M059J (cell line): ENCODE results near the gene CCDC54. TPM values are rescaled to one million over a fixed set of nuclear protein-coding genes. Genes with fewer than 3 reads are reported as not detected.

ENCODE experiments used
- DNase-seq: peaks from one replicate; pipeline ENCODE4 v3.0.0-alpha.2; 2012; ENCODE audit warnings: low read depth
- total RNA-seq: library from RNA; depleted of rRNA; stranded (reverse); fragments of >200 nt; shearing (Covaris generic); gene quantifications from 2 replicates; pipeline ENCODE4 v1.2.3, GENCODE V29; 2014

CCDC54 gene
- total RNA-seq, 1 experiment from 2014 or later: not detected

DNA sequence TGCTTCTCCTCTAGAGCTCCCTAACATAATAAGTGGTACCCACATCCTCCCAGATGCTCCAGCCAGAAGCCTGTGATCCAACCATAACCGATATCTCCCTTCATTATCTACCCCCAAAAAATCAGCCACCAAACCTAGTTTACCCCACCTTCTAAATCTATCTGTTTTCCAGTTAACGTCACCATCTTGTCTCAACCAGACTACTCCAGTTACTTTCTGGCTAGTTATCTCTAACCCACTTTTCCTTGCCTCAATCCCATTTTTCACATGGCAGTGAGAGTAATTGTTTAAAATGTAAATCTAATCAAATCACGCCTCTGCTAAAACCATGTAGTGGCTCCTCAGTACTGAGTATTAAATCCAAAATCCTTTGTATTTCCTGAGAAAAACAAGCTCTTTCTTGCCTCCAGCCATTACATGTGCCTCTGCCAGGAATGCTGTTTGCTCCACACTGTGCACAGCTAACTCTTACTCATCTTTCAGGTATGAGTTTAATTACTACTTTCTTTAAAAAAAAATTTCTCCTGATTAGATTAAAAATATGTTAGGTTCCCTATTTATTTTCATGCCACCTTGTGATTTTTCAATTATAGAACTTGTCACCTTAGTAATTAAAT lies 15.4 kb downstream of the CCDC54 start:
- DNase-seq: peak; percentile 90

DNA sequence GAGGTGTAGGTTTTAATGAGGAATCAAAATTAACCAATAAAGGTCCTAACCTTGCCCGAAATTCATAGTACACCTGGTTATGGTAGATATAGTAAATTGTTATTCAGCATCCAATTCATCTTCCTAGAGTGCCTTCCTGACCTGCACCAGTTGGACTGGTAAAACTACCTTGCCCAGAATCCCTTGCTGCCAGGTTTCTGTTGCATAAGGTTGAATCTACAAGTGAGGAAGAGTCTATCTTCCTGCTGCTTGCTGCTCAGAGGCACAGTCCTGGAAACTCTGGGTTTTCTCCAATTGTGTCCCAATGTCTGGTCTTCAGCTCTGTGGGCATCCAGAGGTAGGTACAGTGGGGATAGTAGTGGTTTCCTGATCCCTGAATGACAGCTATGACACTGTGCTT lies 17.3 kb downstream of the CCDC54 start:
- DNase-seq: peak; percentile 26

DNA sequence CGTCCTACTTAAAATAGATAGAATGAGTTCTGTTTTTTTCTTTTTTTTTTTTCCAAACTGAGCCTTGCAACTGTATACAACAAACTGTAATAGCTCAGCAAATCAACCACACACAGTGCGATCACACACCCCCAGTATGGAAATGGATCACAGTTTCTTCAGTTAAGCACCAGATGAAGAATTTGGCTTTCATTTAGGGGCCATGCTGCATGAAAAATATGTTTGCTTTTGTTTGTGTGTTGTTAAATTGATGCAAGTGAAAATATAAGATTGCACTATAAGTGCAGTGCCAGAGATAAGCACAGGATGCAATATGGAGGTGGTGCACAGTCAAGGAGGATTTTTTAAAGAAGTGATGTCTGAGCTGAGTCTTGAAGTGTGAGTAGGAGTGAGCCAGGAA lies 17.8 kb downstream of the CCDC54 start:
- no peak for DNase-seq

DNA sequence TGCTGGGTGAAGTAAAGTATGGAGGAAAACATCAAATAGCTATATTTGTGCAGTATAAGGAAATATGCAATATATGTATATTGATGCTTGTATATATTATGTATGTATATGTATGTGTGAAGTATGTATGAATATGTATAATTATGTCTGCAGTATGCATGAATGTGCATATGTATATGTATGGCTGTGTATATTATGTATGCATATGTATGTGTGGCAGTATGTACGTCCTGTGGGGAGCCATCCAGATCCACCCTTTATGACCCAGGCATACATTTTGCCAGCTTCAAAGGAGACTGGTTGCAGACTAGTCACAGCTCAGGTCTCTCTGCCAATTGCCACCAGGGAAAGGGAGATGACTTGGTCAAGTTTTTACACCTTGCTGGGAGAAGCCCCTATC lies 24.1 kb downstream of the CCDC54 start:
- no peak for DNase-seq

DNA sequence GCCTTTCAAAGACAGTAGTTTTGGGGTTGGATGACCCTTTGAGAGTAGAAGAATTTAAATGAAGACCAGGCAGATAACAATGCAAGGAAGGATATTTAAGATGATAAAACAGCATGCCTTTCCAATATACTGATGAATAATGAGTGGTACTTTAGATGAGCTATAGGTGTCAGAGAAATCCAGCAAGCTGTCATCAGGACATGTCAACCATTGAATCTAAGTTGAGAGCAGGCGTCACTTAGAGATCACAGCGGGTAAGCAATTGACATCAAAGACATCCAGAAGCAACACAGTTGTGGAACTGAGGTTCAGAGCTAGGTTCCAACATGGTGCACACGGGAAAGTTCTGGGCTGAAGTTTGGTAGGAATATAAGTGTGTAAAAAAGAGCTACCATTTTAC lies 25.0 kb downstream of the CCDC54 start:
- DNase-seq: no peak

DNA sequence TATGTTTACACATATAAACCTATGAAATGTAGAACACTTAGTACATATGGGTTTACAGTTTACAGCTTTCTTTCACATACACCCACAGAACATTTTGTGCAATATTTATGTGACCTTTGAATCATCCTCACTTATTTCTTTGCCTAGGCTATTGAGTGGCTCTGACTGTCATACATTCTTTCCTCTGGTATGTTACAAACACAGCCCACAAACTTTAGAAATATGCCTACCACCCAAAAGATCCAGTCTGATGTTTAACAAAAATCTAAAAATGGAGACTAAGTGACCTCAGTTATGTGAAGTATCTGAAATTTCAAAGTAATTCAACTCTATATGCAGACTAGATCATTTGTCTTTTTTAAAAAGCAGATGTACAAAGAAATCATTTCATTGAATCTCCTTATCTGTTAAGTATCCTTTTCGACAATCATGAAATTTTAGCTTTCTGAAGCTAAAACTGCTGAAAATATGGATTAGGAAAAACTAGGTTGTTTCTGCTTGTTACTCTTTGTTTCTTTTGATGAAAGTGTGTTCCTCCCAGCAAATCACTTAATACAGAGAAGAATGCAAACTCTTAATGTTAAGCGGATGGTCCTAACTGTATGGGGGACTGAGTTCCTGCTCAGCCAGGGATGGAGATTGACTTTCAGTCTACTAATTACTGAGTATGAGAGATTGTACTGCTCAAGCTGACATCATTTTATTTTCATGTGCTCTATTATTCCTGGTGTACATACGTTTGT lies 27.7 kb downstream of the CCDC54 start:
- peak; percentile 67 for DNase-seq

DNA sequence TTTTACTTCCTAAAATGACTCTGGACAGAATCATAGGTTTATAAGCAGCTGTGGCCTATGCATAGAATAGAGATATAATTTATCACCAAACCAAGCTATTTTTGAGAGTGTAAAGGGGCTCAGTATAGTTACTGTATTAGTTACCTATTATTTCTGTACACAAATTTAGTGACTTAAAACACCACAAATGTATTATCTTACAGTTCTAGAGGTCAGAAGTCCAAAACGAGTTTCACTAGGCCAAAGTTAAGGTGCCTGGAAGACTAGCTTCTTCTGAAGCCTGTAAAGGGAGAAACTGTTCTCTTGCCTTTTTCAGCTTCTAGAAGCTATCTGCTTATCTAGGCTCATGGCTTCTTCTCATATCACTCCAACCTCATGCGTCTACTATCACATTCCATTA lies 30.1 kb downstream of the CCDC54 start:
- no peak for DNase-seq

DNA sequence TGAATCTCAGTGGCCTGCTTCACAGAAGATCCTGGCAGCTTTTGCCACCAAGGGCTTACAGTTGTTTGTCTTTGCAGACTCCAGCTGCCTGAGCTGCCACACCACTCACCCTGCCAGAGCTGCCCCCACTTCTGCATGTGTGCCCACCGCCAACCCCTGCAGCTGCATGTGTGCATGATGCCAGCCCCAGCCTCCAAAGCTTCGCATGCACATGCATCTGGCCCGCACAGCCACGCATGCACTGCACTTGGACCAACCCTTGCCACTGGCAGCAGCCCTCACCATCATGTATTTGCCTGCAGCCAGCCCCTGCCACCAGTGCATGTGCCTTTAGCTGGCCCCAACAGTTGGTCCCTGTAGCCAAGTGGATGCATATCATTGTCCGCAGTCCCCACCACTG lies 31.3 kb downstream of the CCDC54 start:
- no peak for DNase-seq

DNA sequence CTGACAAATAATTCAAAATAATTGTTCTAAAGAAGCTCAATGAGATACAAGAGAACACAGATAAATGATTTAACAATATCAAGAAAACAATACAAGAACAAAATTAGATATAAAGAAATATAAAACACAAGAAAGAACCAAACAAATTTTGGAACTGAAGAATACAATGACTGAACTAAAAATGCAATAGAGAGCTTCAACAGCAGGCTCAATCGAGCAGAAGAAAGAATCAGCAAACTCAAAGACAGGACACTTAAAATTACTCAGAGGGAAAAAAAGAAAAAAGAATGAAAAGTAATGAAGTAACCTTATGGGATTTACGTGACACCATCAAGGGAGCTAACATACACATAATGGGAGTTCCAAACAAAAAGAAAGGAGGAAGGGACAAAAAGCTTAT lies 32.1 kb downstream of the CCDC54 start:
- no peak for DNase-seq

DNA sequence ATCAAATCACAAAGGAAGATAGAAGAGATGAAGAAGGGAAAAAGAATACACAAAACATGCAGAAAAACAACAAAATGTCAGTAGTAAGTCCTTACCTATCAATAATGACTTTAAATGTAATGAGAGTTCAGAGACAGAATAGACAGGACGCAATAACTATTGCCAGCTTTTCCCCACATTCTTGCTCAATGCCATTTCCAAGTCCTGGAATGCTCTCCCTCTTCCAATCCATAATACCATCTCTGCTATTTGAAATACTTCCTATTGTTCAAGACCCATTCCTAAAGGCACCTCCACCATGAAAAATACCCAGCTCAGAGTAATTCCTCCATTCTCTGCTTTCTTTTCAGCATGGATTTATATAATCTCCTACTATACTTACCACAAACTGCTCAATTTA lies 33.4 kb downstream of the CCDC54 start:
- no peak for DNase-seq

DNA sequence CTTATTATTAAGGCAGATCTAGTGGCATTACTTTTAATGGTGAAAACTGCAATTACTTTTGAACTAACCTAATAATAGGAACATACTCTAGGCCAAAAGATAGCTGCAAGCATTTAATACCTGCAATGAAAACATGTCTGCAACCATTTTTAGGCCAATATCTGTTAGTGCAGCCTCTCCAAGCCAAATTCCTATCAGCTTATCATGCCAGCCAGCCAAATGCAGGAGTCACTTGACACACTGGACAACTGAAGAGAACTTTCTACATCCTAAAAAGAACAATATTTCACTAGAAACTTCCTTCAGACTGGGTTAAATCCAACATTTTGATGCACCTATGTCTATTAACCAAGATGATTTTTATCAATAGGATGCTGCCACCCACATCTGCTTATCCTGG lies 33.8 kb downstream of the CCDC54 start:
- no peak for DNase-seq

DNA sequence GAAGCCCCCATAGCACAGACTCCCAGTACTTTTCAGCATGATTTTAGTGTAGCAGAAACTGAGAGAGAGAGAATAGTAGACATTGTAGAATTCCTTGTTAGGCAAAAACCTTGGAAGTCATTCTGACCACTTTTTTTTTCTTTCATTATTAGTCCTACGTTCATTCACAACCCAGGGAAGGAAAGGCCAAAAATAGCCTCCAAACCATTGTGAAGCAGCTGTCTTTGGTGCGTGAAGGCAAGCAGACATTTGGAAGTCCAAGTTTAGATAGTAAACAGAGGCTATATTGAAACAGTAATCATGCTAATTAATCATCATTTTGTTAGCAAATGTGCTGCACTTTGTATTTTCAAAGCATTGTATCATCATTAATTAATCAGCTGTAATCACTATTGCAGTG lies 34.5 kb downstream of the CCDC54 start:
- DNase-seq: no peak

DNA sequence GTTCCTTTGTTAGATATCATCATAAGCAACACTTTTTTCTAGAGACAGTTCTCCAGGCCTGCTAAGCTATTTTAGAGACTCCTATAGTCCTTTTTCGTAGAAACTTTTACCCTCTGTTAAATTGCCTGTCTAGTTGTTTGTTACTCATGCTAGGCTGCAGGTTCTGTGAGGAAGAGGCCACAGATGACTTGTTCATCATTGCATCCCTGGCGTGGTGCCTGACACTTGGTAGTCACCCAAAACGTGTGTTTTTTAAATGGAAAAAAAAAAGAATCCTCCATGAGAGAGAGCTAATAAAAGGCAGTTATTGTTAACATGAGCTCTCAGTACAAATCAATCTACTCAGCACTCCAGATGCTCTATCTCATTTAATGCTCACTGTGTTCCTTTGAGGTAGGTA lies 35.1 kb downstream of the CCDC54 start:
- DNase-seq: peak; percentile 74

DNA sequence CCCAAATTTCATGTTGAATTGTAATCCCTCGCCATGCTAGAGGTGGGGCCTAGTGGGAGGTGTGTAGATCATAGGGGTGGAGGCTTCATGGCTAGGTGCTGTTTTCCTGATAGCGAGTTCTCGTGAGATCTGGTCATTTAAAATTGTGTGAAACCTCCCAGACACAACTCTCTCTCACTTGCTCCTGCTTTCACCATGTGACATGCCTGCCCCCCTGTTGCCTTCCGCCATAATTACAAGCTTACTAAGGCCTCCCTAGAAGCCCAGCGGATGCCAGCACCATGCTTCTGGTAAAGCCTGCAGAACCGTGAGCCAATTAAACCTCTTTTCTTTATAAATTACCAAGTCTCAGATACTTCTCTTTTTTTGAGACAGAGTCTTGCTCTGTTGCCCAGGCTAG lies 36.0 kb downstream of the CCDC54 start:
- no peak for DNase-seq

DNA sequence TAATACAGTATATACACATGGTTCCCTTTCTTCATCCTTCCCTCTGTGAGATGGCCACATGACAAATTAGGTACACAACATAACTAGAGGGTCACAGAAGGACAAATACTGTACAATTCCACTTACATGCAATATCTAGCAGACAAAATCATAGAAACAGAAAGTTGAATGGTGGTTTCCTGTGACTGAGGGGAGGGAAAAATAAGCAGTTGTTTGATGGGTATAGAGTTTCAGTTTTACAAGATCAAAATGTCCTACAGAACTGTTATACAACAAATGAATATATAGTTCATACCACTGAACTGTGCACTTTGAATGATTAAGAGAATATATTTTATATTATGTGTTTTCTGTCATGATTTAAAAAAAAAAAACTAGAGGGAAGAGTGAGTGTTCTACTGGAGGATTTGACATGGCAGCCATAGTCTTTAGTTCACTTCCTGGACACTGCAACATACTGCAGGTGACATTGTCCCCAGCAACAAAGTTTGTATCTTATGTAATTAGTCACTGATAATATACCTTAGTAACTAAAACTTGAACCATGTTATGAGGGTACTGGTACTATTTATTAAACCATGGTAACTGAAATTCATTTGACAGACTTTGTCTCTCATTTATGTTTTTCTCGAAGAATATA lies 37.2 kb downstream of the CCDC54 start:
- no peak for DNase-seq

DNA sequence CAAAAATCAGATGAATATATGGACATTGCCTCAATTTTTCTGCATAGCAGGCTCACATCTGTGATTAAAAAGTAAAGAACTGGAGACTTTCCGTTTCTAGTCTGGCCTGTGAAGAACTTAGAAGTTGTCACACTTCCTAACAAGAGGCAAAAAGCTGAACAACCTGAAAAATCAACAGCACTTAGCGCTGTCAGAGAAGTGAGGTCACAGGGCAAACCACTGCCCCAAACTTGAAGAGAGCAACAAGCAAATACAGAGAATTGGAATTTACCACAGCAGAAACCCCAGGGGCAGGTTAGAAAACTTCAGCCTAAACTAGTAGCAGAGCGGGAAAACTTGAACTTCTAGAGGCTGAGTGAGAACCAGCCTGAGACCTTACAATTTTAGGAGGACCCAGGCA lies 38.9 kb downstream of the CCDC54 start:
- DNase-seq: peak; percentile 90

DNA sequence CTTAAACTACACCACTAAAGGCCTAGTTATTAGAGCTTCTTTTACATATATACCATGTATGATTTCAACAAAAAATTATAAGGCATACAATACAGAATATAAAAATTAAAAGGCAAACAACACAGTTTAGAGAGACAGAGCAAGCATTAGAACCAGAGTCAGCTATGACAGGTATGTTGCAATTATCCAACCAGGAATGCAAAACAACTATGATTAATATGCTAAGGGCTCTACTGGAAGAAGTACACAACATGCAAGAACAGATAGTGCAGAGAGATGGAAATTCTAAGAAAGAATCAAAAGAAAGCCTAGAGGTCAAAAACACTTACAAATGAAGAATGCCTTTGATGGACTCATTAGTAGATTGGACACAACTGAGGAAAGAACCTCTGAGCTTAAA lies 39.6 kb downstream of the CCDC54 start:
- peak; percentile 46 for DNase-seq

DNA sequence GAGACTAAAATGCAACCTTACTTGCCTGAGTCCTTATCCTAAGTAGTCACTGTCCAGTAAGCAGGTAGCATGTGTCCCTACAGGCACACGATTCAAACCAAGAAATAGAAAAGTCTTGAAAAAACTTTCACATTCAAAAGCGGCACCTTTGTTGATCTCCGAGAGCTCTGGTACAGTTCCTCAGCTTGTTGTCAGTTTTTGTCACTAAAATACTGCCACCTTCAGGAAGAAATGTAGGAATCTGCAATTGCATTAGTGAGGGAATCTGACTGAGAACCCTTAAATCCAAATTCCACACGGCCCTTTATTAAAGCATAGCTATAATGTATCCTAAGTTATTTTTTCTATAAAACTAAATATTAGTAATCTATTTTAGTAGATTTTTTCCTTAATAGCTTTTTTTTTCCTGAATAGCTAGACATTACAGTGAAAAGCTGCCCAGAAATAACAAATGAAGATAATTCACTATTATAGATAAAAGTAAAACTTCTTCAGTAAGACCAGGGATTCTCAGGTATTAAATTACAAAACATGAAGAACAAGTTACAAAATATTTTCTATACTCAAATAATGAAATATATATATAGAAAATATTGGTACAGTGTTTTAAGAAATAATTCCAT lies 44.0 kb downstream of the CCDC54 start:
- peak; percentile 88 for DNase-seq

DNA sequence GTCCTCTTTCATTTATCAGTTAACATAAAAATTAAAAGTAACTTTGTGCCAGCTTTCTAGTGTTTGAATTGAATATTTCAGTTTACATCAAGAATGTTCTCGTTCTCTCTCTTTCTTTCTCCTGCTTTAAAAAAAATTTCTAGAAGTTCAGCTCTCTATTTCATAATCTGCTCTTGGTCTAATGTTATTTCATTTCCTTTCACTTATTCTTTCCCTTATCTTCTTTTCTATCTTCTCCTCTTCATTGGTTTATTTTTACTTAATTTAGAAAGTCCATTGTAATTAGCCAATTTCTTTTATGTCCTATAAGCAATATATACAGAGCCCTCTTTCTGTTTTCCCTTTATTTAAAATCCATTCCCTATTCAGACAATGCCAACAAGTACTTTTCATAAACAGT lies 44.6 kb downstream of the CCDC54 start:
- no peak for DNase-seq

DNA sequence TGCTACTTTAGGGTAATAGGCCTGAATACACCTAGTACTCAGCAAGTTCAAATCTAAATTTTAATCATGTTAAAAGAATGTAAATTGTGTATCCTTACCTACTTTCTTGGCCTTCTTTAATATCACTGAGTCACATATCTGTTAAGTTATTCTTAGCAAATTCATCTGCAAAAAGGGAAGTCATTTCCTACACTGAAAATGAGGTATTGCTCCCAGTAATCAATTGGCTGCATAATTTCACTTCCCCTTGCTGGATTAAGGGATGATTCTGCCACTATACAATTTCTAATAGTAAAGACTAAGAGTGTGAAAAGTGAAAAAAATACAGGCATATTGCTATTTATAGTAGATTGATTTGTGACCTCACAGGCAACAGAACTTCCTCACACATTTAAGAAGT lies 47.8 kb downstream of the CCDC54 start:
- no peak for DNase-seq

DNA sequence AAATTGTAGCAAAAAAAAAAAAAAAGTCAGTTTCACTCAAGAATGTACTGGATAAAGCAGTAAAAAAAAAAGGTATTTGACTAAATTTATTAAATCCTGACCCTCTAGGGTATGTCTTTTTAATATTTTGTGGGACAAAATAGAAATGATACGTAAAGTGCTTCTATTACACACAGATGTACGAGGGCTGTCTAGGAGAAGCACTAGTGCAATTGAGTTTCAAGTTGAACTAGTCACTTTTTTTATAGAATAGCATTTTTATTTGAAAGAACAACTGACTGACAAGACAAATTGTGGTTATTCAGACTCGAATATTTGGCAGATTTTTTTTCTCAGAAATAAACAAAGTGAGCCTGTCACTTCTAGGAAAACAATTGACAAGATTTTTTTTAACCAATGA lies 49.0 kb downstream of the CCDC54 start:
- no peak for DNase-seq
